GM11168 (cell line): ENCODE measurements around the gene NHS.

ENCODE experiments used
- in situ Hi-C: fragments of 300-500 bp; cut with MboI; formaldehyde crosslinking; loops from one replicate; pipeline ENCODE4 v1.12.0; 2022; ENCODE audit warnings: low sequenced_read_pairs; ENCODE audit not compliant: unreplicated experiment

NHS gene

GRCh38 chrX:17531500-17531899, 156.5 kb downstream of the NHS start:
- in situ Hi-C loops: no loop called here

GRCh38 chrX:17535229-17535628, 160.2 kb downstream of the NHS start:
- in situ Hi-C loops: no loop called here

- in situ Hi-C loops: no loop called here
Observed at GRCh38 chrX:17537723-17538243, 162.8 kb downstream of the NHS start.

GRCh38 chrX:17542123-17542522, 167.1 kb downstream of the NHS start:
- in situ Hi-C loops: no loop called here

GRCh38 chrX:17544821-17545220, 169.8 kb downstream of the NHS start:
- in situ Hi-C loops: no loop called here

GRCh38 chrX:17546356-17546755, 171.4 kb downstream of the NHS start:
- in situ Hi-C loops: no loop called here

GRCh38 chrX:17547658-17548057, 172.7 kb downstream of the NHS start:
- in situ Hi-C loops: no loop called here

- in situ Hi-C loops: no loop called here
Observed at GRCh38 chrX:17549107-17549651, 174.2 kb downstream of the NHS start.

- in situ Hi-C loops: no loop called here
Observed at GRCh38 chrX:17550011-17550410, 175.0 kb downstream of the NHS start.

- in situ Hi-C loops: no loop called here
Observed at GRCh38 chrX:17552044-17552650, 177.1 kb downstream of the NHS start.

GRCh38 chrX:17553469-17553868, 178.5 kb downstream of the NHS start:
- in situ Hi-C loops: no loop called here

- in situ Hi-C loops: no loop called here
Observed at GRCh38 chrX:17553961-17554482, 179.0 kb downstream of the NHS start.

GRCh38 chrX:17554914-17555313, 179.9 kb downstream of the NHS start:
- in situ Hi-C loops: no loop called here

- in situ Hi-C loops: no loop called here
Observed at GRCh38 chrX:17555846-17556245, 180.8 kb downstream of the NHS start.

GRCh38 chrX:17559728-17560379, 184.9 kb downstream of the NHS start:
- in situ Hi-C loops: no loop called here

GRCh38 chrX:17560385-17560784, 185.4 kb downstream of the NHS start:
- in situ Hi-C loops: no loop called here

GRCh38 chrX:17563076-17563475, 188.1 kb downstream of the NHS start:
- in situ Hi-C loops: no loop called here

- in situ Hi-C loops: no loop called here
Observed at GRCh38 chrX:17563515-17563914, 188.5 kb downstream of the NHS start.

- in situ Hi-C loops: no loop called here
Observed at GRCh38 chrX:17564689-17565409, 189.8 kb downstream of the NHS start.

GRCh38 chrX:17566740-17567139, 191.7 kb downstream of the NHS start:
- in situ Hi-C loops: no loop called here

- in situ Hi-C loops: no loop called here
Observed at GRCh38 chrX:17567187-17567586, 192.2 kb downstream of the NHS start.
